NCI-H82 treated with DMSO at 0.1 percent for 48 hours (cell line): ENCODE data around the gene AUH.
A peak's percentile ranks its signal among the peaks of the same experiment; 100 is the strongest.

Source experiments
- DNase-seq: peaks from one replicate; lab custom pipeline; 2025; ENCODE audit not compliant: unreplicated experiment; lab: John Stamatoyannopoulos, UW

Gene AUH

GRCh38 chr9:91248707-91249106 lies 113.0 kb downstream of the AUH start:
- no peak for DNase-seq

GRCh38 chr9:91247278-91247677 lies 114.4 kb downstream of the AUH start:
- DNase-seq = no peak

- no peak for DNase-seq
Observed at GRCh38 chr9:91246846-91247245, 114.9 kb downstream of the AUH start.

- DNase-seq = no peak
Observed at GRCh38 chr9:91245431-91246313, 116.0 kb downstream of the AUH start.

- no peak for DNase-seq
Observed at GRCh38 chr9:91243029-91243428, 118.7 kb downstream of the AUH start.

GRCh38 chr9:91241909-91242308 lies 119.8 kb downstream of the AUH start:
- no peak for DNase-seq

- DNase-seq = no peak
Observed at GRCh38 chr9:91240596-91241165, 121.0 kb downstream of the AUH start.

GRCh38 chr9:91239367-91240111 lies 122.2 kb downstream of the AUH start:
- no peak for DNase-seq

GRCh38 chr9:91234523-91234922 lies 127.2 kb downstream of the AUH start:
- DNase-seq = no peak

- DNase-seq = no peak
Observed at GRCh38 chr9:91231619-91232018, 130.1 kb downstream of the AUH start.

- DNase-seq = peak; percentile 3
Observed at GRCh38 chr9:91223000-91223399, 138.7 kb downstream of the AUH start.

GRCh38 chr9:91222457-91222856 lies 139.3 kb downstream of the AUH start:
- no peak for DNase-seq

GRCh38 chr9:91221332-91221731 lies 140.4 kb downstream of the AUH start:
- DNase-seq = no peak

- DNase-seq = no peak
Observed at GRCh38 chr9:91220491-91221135, 141.1 kb downstream of the AUH start.

GRCh38 chr9:91220021-91220420 lies 141.7 kb downstream of the AUH start:
- no peak for DNase-seq

- no peak for DNase-seq
Observed at GRCh38 chr9:91219557-91219956, 142.2 kb downstream of the AUH start.

GRCh38 chr9:91217388-91217787 lies 144.3 kb downstream of the AUH start:
- no peak for DNase-seq

- DNase-seq = no peak
Observed at GRCh38 chr9:91214867-91215266, 146.9 kb downstream of the AUH start.

GRCh38 chr9:91214086-91214485 lies 147.6 kb downstream of the AUH start:
- DNase-seq = no peak

- DNase-seq = no peak
Observed at GRCh38 chr9:91212596-91213243, 149.0 kb downstream of the AUH start.

GRCh38 chr9:91211919-91212318 lies 149.8 kb downstream of the AUH start:
- no peak for DNase-seq
